Endometrium (tissue), 2 donors: ENCODE results near the gene BCL11B.

Experiments used
- FAIRE-seq: peaks from 2 replicates; lab custom pipeline; 2012; peaks lifted over from hg19 to GRCh38; lab: Jason Lieb, UNC
- donor health status: control.
- donor health status: control.

Gene BCL11B

GRCh38 chr14:99286761-99287160 is 14.8 kb upstream of the BCL11B start:
- no peak for FAIRE-seq

- no peak for FAIRE-seq
These were observed 12.4 kb upstream of the BCL11B start for GRCh38 chr14:99284254-99285004.

GRCh38 chr14:99282261-99283050 is 10.5 kb upstream of the BCL11B start:
- FAIRE-seq = no peak

GRCh38 chr14:99281396-99281795 is 9.4 kb upstream of the BCL11B start:
- FAIRE-seq = no peak

- no peak for FAIRE-seq
These were observed 8.9 kb upstream of the BCL11B start for GRCh38 chr14:99280852-99281251.

GRCh38 chr14:99280066-99280731 is 8.2 kb upstream of the BCL11B start:
- FAIRE-seq = no peak

GRCh38 chr14:99278836-99279235 is 6.8 kb upstream of the BCL11B start:
- no peak for FAIRE-seq

GRCh38 chr14:99277530-99277929 is 5.5 kb upstream of the BCL11B start:
- FAIRE-seq = no peak

- FAIRE-seq = no peak
These were observed 4.5 kb upstream of the BCL11B start for GRCh38 chr14:99276482-99276881.

- no peak for FAIRE-seq
These were observed 3.2 kb upstream of the BCL11B start for GRCh38 chr14:99275222-99275584.

GRCh38 chr14:99274346-99275221 is 2.6 kb upstream of the BCL11B start:
- no peak for FAIRE-seq

- FAIRE-seq = no peak
These were observed 1.9 kb upstream of the BCL11B start for GRCh38 chr14:99273766-99274345.

GRCh38 chr14:99272899-99273765 is 1.1 kb upstream of the BCL11B start:
- FAIRE-seq = no peak

GRCh38 chr14:99272632-99272898 is 568 bp upstream of the BCL11B start:
- FAIRE-seq = no peak

- no peak for FAIRE-seq
These were observed 616 bp downstream of the BCL11B start for GRCh38 chr14:99271221-99271941.

GRCh38 chr14:99270458-99271220 is 1.4 kb downstream of the BCL11B start:
- no peak for FAIRE-seq

- FAIRE-seq = no peak
These were observed 2.9 kb downstream of the BCL11B start for GRCh38 chr14:99268810-99269707.
